ENCODE measurements around the gene EIF4E1B.

EIF4E1B gene

GRCh38 chr5:176658817-176659511 lies 28.5 kb downstream of the EIF4E1B start:
- TF ChIP-seq SPI1 (IDR thresholded peaks at IDR 0.05; ENCODE audit: low read depth, low read length) = peak; percentile 31; the same call in 1 of the 2 replicates
- TF ChIP-seq POU2F2 (IDR thresholded peaks at IDR 0.05; ENCODE audit: low read depth, low read length) = no peak
- FAIRE-seq = peak; percentile 88
- DNase-seq (ENCODE audit: insufficient read length, low spot score) = no peak

GRCh38 chr5:176659512-176659839 lies 29.0 kb downstream of the EIF4E1B start:
- TF ChIP-seq POLR2A (IDR thresholded peaks at IDR 0.05; ENCODE audit: low read depth, low read length) = no peak
- TF ChIP-seq POLR2AphosphoS5 (IDR thresholded peaks at IDR 0.05; ENCODE audit: low read depth, low read length) = no peak
- no peak for TF ChIP-seq PAX5 (IDR thresholded peaks at IDR 0.05; ENCODE audit: insufficient read depth, low read length, severe bottlenecking)
- TF ChIP-seq POU2F2 (IDR thresholded peaks at IDR 0.05; ENCODE audit: low read depth, low read length) = no peak
- no peak for TF ChIP-seq SPI1 (IDR thresholded peaks at IDR 0.05; ENCODE audit: low read depth, low read length)
- TF ChIP-seq TAF1 (IDR thresholded peaks at IDR 0.05; ENCODE audit: low read depth, low read length) = no peak
- no peak for DNase-seq (ENCODE audit: insufficient read length, low spot score)
- FAIRE-seq = no peak

- FAIRE-seq = peak; percentile 84
- TF ChIP-seq TAF1 (IDR thresholded peaks at IDR 0.05; ENCODE audit: low read depth, low read length) (no peak), SPI1 (IDR thresholded peaks at IDR 0.05; ENCODE audit: low read depth, low read length) (no peak)
- DNase-seq (ENCODE audit: insufficient read length, low spot score) = no peak
Measured at GRCh38 chr5:176659860-176660461, 29.5 kb downstream of the EIF4E1B start.

DNA sequence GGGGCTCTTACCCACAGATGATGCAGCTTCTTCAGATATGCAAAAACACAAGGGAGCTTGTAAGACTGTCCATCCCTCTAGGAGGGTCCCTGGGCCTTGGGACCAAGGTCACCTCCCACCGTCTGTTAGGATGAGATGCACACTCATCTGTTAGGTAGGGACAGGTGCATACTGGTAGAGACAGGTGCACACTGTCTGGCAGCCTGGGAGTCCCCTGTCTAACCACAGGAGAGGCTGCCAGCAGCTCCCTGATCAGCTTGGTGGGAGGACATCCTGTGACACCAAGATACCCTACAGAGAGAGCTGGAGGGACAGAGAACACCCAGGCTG lies 30.0 kb downstream of the EIF4E1B start:
- peak; percentile 74 for FAIRE-seq
- TF ChIP-seq SPI1 (IDR thresholded peaks at IDR 0.05; ENCODE audit: low read depth, low read length) (no peak), POLR2AphosphoS5 (IDR thresholded peaks at IDR 0.05; ENCODE audit: low read depth, low read length) (no peak), PAX5 (IDR thresholded peaks at IDR 0.05; ENCODE audit: insufficient read depth, low read length, severe bottlenecking) (no peak), POLR2A (IDR thresholded peaks at IDR 0.05; ENCODE audit: low read depth, low read length) (no peak)
- no peak for DNase-seq (ENCODE audit: insufficient read length, low spot score)

DNA sequence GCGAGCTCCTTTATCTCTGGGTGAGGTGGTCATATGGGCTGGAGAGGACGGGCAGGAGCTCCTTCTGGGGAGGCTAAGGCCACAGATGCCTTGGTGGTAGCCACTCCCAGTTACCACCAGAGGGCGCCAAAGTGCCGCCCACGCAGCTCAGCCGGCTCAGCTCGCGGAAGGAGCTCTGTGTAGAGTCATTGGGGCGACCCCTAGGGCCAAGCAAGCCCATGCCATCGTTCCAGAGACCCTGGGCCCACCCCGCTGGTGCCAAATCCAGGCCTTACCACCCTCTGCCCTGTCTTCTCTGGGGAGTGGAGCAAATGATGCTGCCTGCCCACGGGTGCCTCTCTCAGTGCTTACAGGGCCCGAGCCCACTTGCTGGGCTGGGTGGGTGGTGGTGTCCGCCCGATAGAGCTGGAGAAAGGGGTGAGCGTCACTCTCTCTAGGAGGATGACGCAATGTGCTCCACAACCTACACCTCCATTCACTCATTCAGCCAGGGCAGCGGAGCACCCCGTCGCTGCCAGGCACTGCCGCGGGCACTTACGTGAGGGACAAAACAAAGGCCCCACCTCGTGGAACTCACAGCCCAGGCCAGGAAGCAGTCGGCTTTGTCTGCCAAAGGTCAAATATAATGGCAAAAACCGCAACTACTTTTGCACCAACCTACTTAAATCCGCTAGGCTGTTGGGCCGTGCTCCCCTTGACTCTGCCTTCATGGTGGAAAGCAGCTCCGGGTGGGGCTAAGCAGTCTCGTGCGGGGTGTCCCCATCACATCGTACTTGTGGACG lies 30.6 kb downstream of the EIF4E1B start:
- DNase-seq (ENCODE audit: insufficient read length, low spot score) = peak; percentile 96
- TF ChIP-seq POLR2A (IDR thresholded peaks at IDR 0.05; ENCODE audit: low read depth, low read length) = no peak
- TF ChIP-seq TAF1 (IDR thresholded peaks at IDR 0.05; ENCODE audit: low read depth, low read length) = no peak
- no peak for TF ChIP-seq PAX5 (IDR thresholded peaks at IDR 0.05; ENCODE audit: insufficient read depth, low read length, severe bottlenecking)
- TF ChIP-seq SPI1 (IDR thresholded peaks at IDR 0.05; ENCODE audit: low read depth, low read length) = no peak
- TF ChIP-seq POU2F2 (IDR thresholded peaks at IDR 0.05; ENCODE audit: low read depth, low read length) = 0 out of 2 replicates have a peak, but pooled peaks have one; percentile 21
- no peak for TF ChIP-seq POLR2AphosphoS5 (IDR thresholded peaks at IDR 0.05; ENCODE audit: low read depth, low read length)
- peak; percentile 91 for FAIRE-seq

GRCh38 chr5:176661676-176662075 lies 31.2 kb downstream of the EIF4E1B start:
- TF ChIP-seq POLR2A (IDR thresholded peaks at IDR 0.05; ENCODE audit: low read depth, low read length) (no peak), POU2F2 (IDR thresholded peaks at IDR 0.05; ENCODE audit: low read depth, low read length) (no peak), SPI1 (IDR thresholded peaks at IDR 0.05; ENCODE audit: low read depth, low read length) (no peak), PAX5 (IDR thresholded peaks at IDR 0.05; ENCODE audit: insufficient read depth, low read length, severe bottlenecking) (no peak), TAF1 (IDR thresholded peaks at IDR 0.05; ENCODE audit: low read depth, low read length) (no peak), POLR2AphosphoS5 (IDR thresholded peaks at IDR 0.05; ENCODE audit: low read depth, low read length) (no peak)
- DNase-seq (ENCODE audit: insufficient read length, low spot score) = no peak
- FAIRE-seq = no peak

- no peak for DNase-seq (ENCODE audit: insufficient read length, low spot score)
- TF ChIP-seq POLR2A (IDR thresholded peaks at IDR 0.05; ENCODE audit: low read depth, low read length) (no peak), POU2F2 (IDR thresholded peaks at IDR 0.05; ENCODE audit: low read depth, low read length) (no peak), SPI1 (IDR thresholded peaks at IDR 0.05; ENCODE audit: low read depth, low read length) (no peak), TAF1 (IDR thresholded peaks at IDR 0.05; ENCODE audit: low read depth, low read length) (no peak), PAX5 (IDR thresholded peaks at IDR 0.05; ENCODE audit: insufficient read depth, low read length, severe bottlenecking) (no peak), POLR2AphosphoS5 (IDR thresholded peaks at IDR 0.05; ENCODE audit: low read depth, low read length) (no peak)
- FAIRE-seq = no peak
Measured at GRCh38 chr5:176662371-176663333, 32.2 kb downstream of the EIF4E1B start.

DNA sequence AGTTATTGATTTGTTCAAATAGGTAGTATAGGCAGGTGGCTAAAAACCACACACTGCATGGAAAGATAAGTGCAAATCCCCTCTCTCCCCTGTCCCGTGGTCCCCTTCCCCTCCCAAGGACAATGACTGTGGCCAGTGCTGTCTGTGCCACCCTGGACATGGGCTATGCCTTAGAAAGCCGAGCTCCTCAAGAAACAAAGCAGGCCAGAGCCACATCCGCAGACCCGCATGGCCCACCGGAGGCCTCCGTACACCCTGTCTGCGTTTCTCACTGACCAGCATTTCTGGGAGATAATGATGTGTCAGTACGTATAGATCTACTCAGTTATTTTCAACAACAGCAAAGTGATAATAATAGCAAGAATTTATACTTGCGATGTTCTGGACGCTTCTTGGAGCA lies 33.1 kb downstream of the EIF4E1B start:
- no peak for FAIRE-seq

DNA sequence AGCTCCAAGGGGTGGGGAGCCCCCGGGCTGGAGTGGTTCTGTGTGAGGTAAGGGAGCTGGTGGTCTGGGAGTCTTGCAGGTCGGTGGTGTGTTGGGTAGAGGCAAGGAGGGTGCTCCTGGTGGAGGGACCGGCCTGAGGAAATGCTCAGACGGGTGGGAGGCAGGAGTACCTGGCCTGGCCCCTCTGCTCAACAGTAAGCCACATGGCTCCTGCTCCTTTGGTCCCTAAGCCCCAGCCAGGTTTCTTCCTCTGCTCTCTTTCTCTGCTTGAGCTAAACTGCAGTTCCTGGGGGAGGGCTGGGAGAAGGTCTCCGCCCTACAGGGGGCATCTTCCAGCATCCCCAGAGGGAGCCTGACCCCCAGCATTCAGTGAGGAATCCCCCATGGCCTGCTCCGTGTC lies 34.0 kb downstream of the EIF4E1B start:
- DNase-seq (ENCODE audit: insufficient read length, low spot score) = no peak
- TF ChIP-seq SPI1 (IDR thresholded peaks at IDR 0.05; ENCODE audit: low read depth, low read length) (no peak), PAX5 (IDR thresholded peaks at IDR 0.05; ENCODE audit: insufficient read depth, low read length, severe bottlenecking) (no peak), TAF1 (IDR thresholded peaks at IDR 0.05; ENCODE audit: low read depth, low read length) (no peak), POU2F2 (IDR thresholded peaks at IDR 0.05; ENCODE audit: low read depth, low read length) (no peak), POLR2A (IDR thresholded peaks at IDR 0.05; ENCODE audit: low read depth, low read length) (no peak), POLR2AphosphoS5 (IDR thresholded peaks at IDR 0.05; ENCODE audit: low read depth, low read length) (no peak)
- no peak for FAIRE-seq

More for the DNA sequence above, 33.1 kb downstream of the EIF4E1B start:
- no peak for DNase-seq (ENCODE audit: insufficient read length, low spot score)
- TF ChIP-seq POLR2AphosphoS5 (IDR thresholded peaks at IDR 0.05; ENCODE audit: low read depth, low read length) (no peak), TAF1 (IDR thresholded peaks at IDR 0.05; ENCODE audit: low read depth, low read length) (no peak), PAX5 (IDR thresholded peaks at IDR 0.05; ENCODE audit: insufficient read depth, low read length, severe bottlenecking) (no peak), POLR2A (IDR thresholded peaks at IDR 0.05; ENCODE audit: low read depth, low read length) (no peak), SPI1 (IDR thresholded peaks at IDR 0.05; ENCODE audit: low read depth, low read length) (no peak), POU2F2 (IDR thresholded peaks at IDR 0.05; ENCODE audit: low read depth, low read length) (no peak)
